ENCODE results near the gene TNFAIP8. TPM values are rescaled to one million over a fixed set of nuclear protein-coding genes. Genes with fewer than 3 reads are reported as not detected.
"Not testable (repeated sequence)": the region's sequence is repeated elsewhere in the genome, so short reads cannot be mapped to it uniquely, and the experiment has no call there.

The TNFAIP8 gene
- total RNA-seq, 1 experiment from 2014 or later = 25.6 TPM

GRCh38 chr5:119393746-119394145, 37.9 kb downstream of the TNFAIP8 start:
- DNase-seq (ENCODE audit: low read depth) = no peak

DNA sequence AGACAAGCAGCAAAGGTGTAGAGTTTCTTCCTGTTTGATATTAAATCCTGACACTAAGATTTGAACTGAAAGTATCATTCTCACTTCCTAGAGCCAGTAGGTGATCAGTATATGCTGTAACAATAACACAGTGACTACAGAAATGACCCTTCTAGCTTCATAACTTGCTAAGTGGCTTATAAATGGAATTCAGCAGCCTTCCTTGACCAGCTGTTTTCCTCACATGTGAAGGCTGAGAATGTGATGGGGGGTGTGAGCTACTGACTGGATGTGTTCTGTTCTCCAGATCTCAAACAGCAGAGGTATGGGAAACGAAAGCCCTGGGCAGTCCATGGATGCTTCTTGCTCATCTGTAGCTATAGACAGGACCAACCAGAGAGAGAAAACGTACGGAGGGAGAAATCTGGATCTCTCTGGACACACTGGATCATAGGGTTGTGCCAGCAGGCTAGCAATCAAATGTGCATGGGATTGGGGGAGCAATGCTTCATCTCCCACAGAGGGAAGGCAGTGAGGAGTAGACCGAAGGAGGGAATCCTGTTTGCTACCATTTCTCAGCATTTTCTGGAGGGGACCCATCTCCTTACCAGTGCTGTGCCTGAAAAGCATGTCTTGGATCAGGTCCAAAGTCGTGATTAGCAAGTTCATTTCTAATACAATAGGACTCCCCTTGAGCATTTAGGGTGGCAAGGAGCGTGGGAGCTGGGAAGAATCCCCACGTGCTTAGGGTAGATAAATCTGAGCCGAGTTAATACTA, 39.4 kb downstream of the TNFAIP8 start:
- no peak for DNase-seq (ENCODE audit: low read depth)

DNA sequence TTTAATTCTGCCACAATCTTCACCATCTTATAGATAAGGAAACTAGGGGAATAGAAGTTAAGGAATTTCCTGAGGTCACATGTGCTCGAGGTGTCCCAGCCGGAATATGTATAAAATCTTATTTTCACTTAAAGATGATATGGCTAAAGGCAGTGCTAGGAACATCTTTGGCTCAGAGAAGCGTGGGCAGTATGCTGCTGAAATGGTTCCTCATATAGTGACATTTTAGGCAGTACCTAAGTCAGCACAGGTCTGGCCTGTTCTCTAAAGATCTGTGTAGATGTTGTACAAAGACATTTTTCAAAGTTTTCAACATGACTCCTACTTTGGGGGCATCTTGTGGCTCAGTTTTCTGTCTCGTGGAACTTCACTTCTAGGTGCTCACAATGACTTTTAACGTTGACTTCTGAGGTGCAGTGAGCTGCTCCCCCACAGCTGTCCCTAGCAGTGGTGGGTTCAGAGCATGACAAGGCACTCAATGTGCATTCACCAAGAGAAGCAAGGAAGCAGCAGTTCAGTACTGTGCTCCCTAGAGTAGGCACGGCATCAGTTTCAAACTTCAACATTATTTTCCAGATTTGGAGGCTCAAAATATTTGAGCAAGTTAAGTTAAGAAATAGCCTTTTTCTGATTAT, 40.3 kb downstream of the TNFAIP8 start:
- no peak for DNase-seq (ENCODE audit: low read depth)

DNA sequence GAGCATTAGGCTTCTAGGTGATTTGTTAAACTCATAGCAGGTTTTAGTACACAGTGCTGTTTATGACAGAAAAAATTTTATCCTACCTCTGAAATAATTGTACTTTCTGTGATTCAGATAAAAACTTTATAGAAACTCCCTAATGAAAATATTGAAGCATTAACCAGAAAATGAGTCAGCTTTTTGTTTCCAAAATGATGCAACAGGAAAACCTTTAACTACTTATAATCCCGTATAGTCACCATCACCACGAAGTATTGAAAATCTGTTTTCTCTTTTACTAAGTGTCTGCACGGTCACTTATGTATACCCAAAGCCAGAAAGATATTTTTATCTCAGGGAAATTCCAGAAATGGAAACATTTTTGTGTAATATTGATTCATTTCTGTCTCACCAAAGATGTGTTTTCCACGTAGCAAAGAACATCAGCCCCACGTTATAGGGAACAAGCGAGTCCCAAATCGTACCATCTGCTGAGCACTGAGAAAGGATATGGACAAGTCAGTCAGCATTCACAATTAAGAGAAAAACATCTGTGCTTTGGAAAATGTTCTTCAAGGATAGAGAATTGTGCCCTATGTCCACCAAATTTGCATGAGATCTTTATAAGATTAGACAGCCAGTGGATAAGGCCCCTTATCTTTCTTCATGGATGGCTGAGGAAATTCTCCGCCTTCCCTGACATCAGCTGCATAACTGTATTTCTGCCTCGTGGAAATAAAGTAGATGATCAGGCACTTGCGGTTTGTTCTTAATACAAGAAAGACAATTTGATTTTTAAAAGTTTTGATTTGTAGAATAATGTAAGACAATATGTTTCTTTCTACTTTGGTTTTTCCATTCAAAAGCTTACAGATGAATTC, 41.9 kb downstream of the TNFAIP8 start:
- DNase-seq (ENCODE audit: low read depth) = peak; percentile 49

- DNase-seq (ENCODE audit: low read depth) = no peak
These were observed 43.1 kb downstream of the TNFAIP8 start for GRCh38 chr5:119398727-119399466.

DNA sequence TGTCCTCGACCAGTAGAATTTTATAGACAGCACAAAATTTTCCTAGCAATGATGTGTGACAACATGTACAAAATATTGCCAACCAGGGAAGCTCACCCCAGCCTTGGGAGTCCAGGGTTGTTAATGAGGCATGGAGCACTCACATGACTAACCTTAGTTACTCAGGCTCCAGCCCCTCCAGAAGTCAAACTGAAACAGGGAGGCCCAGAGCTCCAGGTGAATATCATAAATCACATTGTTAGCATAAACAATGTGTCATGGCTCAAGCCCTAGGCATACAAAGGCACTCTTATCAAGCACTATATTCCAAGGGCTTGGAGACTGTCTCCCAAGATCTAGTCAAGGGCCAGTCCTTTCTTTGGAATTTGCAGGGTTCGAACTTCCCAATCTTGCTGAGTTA, 44.4 kb downstream of the TNFAIP8 start:
- peak; percentile 27 for DNase-seq (ENCODE audit: low read depth)

GRCh38 chr5:119402081-119402480, 46.3 kb downstream of the TNFAIP8 start:
- DNase-seq (ENCODE audit: low read depth) = peak; percentile 61

DNA sequence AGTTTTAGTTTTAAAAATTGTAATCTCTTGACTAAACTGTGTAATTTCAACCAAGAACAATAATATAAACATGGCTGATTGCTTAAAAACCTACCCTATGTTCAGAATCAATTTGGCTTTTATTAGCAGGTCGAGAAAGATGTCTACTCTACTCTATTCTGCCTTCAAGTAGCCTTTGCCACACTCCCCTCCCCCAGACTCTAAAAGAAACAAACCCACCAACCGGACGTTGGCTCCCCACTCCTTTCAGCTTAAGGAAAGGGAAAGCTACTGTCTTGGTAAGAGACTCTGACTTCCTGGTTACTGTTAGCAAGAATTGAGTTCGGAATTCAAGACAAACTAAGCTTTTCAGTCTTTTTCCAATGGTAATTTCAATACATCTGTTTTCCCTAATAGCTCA, 46.7 kb downstream of the TNFAIP8 start:
- DNase-seq (ENCODE audit: low read depth) = no peak

GRCh38 chr5:119404033-119404432, 48.2 kb downstream of the TNFAIP8 start:
- DNase-seq (ENCODE audit: low read depth) = no peak

GRCh38 chr5:119405419-119405818, 49.6 kb downstream of the TNFAIP8 start:
- no peak for DNase-seq (ENCODE audit: low read depth)

GRCh38 chr5:119406551-119407110, 50.8 kb downstream of the TNFAIP8 start:
- no peak for DNase-seq (ENCODE audit: low read depth)

DNA sequence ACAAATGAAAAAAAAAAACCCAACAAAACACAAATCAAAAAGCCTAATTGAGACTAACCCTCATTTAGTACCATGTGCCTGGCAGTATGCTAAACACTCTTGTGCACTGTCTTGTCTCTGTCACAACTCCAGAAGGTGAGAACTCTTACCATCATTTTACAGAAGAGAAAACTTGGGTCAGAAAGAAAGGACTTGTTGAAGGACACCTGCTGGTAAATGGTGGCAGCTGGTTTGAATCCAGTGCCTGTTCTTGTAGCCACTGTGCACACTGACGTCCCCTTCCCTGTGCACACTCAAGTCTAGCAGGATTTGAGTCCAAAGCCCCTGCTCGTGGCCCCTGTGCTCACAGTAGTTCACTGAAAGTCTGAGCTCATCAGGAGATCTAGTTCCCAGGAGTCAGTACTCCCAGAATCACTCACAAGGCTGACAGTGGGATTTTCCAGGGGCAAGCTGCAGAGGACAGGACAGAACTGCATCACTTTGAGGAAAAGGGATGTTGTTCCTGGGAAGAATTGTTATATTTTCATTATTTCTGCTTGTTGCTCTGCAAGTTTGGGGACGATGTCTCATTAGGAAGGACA, 53.5 kb downstream of the TNFAIP8 start:
- DNase-seq (ENCODE audit: low read depth) = no peak

DNA sequence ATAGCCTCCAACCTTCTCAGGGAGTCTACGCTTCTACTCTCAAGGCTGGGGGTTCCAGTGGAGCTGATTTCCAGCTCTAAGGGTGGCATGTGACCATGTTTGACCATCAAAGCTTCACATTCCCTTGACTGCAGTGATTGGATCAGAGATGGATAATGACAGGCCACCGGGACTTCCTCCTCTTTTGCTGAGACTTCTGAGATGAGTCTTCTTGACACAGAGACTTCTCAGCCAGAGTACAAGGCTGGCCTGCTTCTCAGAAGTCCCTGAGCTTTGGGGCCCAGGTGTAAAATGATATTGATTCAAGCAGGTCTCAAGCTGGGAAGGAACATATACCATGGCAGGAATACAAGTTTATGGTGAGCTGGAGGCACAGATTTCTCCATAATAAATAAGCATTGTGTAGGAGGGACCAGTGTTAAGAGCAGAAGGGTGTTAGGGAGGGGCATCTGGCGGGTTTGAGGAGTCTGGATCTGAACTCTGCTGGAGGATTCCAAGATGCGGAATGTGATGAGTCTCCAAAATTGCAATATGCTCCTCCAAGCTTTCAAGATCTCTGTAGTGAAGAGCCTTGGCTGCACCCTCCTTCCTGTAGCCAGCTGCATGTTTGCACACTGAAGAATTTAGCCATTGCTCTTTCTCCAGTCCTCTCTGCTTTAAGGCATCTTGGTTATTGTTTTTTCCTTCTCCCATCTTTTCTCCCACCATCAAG, 54.8 kb downstream of the TNFAIP8 start:
- no peak for DNase-seq (ENCODE audit: low read depth)

DNA sequence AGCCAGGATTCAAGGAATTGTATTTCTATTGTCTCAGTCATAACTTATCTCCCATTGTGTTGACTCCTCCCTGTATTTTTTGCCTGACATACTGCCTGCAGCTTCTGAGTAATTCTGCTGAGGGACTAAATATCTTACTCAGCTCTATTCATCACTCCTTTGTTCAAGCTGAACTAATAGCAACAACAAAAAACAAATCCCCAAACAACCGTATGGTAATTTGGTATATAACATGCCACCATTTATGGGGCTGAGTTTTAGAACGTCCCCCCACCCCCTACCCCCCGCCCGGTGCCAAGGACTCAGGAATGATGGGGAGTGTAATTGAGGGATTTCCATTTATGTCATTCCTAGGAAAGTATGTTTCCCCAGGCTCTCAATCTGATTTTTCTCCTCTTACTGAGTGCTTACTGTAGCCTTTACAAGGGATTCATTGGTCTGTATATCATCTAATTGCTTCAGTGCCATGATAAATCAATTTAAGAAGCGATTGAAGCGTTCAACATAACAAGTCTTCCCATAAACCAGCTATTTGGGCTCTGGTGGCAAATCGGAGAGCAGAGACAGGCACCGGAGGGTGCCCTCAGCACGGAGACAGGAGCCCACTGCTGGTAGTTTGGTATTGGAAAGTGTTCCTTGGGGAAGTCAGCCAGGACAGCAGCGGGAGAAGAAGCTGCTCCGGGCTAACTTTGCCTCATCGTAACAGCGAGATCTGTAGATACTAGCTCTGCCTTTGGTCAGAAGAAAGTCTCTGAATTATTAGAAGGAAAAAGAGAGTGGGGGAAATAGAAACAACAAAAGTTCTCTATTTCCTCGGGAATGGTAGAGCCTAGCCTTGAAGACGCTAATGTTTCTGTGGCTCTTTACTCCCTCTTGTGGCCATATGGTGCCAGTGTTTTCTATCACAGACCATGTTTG, 55.8 kb downstream of the TNFAIP8 start:
- peak; percentile 69 for DNase-seq (ENCODE audit: low read depth)

GRCh38 chr5:119412279-119413227, 56.7 kb downstream of the TNFAIP8 start:
- no peak for DNase-seq (ENCODE audit: low read depth)

GRCh38 chr5:119414124-119414734, 58.4 kb downstream of the TNFAIP8 start:
- DNase-seq (ENCODE audit: low read depth) = not testable (repeated sequence)

GRCh38 chr5:119417891-119418605, 62.2 kb downstream of the TNFAIP8 start:
- peak; percentile 61 for DNase-seq (ENCODE audit: low read depth)
